Stimulated activated CD8-positive, alpha-beta memory T cell treated with anti-CD3 and anti-CD28 coated beads, Interleukin-12 subunit alpha, Interleukin-12 subunit beta, amount 100 ng/mL, for 24 hours (primary cell): ENCODE measurements around the gene SLC19A1.

Experiments used
- DNase-seq: peaks from one replicate; pipeline ENCODE4 v3.0.0-alpha.2; 2020; ENCODE audit errors: extremely low read depth

Gene SLC19A1

DNA sequence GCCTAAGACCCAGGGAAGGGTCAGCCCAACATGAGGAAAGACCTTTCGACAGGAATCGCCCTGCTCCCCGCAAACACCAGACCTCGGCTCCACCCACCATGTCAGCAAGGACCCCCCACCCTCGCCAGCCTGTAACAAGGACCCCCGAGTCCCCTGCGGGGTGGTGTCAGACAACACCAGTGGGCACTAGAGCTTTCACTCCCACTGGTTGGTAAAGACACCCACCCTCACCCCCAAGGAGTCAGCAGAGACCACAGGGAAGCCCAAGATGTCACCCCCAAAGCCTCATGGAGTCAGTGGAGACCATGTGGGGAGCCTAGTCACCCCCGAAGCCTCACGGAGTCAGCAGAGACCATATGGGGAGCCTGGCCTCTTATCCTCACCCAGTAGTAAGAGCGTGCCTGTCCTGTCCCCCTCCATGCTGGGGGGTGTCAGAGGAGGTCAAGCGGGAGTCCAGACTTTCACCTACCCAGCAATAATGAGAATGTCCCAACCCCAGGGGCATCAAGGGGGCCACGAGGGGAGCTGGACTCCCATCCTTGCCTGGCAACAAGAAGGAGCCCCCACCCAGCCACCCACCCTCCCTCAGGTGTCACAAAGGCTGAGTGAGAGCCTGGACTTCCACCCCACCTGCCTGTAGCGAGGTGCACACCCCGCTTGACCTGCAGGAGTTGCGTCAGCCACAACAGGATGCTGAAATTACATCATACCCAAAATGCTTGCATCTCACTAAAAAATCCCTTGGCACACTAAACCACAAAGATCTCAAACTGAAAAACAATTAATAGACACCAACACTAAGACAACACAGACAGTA, 24.8 kb downstream of the SLC19A1 start:
- DNase-seq = no peak

DNA sequence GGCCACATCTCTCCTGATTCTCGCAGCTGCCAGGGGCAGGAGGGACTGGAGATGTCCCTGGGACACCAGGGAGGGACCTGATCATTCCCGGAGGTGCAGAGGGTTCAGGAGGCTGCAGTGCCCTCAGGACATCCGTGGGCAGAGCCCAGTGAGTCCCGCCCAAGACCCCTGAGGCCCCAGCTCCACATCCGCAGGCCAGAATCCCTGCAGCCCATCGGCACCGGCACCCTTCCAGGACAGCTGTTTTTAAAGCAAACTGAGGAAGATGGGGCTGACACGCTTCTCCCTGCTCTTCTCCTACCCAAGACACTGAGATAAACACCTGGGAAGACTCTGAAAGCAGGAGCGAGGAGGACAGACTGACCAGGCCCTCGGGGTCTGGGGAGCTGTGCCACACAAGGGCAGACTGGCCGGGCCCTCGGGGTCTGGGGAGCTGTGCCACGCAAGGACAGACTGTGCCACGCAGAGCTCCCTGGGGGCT, 25.5 kb downstream of the SLC19A1 start:
- DNase-seq = no peak

DNA sequence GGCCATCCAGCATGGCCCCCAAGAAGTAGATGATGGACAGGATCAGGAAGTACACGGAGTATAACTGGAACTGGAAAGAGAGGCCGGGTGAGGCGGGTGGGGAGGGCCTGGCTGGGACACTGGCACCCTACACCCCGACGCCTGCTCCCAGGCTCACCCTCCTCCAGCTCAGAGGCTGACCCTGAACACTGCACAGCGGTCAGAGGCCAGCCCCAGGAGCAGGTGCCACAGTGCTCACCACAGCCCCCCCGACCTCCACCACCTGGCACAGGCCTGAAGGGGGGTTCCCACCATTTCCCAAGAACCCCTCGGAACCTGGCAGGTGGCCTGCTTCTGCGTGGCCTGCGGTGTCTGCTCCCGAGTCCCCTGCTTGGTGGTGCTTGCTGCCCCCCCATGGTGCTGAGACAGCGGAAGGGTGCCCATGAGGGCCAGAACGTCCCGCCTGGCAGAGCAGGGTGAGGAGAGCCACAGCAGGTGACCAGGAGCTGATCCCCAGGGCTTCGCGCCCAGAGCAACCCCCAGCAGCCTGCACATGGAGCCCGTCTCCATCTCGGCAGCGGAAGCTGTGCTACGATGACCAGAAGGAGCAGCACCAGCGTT, 26.1 kb downstream of the SLC19A1 start:
- no peak for DNase-seq

DNA sequence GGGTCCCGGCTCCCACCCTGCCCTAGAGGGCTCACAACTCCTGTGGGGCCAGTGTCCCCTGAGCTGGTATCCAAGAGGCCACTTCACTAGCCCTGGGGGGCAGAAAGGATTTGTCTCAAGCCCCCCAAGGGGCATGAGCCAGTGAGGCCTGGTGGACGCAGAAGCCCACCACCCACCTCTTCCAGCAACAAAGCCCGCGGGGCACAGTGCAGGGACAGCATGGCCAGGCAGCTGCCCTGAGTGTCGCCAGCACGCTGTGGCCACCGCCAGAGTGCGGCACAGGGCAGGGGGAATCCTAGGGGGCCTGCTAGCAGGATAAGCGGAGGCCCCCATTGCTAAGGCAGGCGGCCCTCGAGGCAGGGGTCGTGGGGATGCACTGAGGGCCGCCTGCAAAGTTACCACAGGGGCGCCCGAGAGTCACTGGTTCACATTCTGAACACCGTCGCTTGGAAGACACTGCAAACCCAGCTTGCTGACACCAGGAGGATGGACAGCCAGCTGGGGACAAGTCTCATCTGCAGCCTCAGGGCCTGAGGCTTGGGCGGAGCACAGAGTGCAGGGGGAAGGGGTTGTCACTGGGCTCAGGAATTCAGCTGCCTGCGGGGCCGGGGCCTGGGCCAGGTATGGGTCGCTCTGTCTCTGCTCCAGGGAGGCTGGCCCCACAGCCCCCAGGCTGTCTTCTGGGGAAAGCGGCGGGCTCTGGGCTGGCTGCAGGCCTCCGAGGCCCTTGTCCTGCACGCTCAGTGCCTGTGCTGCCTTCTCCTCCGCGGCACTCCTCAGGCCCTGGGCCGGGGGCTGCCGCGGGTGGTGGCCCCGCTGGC, 26.8 kb downstream of the SLC19A1 start:
- DNase-seq = no peak

DNA sequence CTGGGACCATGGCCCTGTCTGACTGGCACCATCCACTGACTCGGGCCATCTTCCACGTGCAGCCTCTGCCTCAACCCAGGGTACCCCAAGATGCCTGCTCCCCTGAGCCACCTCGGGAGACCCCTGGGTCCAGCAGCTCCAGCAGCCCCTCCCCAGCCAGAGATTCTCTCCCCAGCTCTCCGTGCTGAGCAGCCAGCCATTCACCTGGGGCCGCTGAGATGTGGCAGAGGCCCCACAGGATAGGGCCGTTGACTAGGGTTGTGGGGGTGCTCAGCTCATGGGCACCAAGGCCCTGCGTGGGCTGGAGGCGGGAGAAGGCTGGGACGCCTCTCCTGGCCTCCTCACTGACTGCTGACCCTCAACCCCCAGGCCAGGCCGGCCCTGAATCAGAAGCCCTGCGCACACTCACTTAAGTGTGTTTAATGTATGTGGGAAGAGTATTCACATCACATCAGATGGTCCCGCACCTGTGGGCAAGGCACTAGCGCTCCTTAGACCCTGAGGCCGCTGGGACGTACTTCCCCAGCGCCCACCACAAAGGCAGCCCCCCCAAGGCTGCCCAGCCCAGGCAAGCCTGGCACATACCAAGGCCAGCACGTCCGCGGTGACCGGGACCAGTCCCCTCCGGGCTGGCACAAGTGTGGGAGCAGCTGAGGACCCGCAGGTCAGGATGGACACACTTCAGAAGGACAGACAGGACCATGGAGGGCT, 27.8 kb downstream of the SLC19A1 start:
- DNase-seq = no peak

DNA sequence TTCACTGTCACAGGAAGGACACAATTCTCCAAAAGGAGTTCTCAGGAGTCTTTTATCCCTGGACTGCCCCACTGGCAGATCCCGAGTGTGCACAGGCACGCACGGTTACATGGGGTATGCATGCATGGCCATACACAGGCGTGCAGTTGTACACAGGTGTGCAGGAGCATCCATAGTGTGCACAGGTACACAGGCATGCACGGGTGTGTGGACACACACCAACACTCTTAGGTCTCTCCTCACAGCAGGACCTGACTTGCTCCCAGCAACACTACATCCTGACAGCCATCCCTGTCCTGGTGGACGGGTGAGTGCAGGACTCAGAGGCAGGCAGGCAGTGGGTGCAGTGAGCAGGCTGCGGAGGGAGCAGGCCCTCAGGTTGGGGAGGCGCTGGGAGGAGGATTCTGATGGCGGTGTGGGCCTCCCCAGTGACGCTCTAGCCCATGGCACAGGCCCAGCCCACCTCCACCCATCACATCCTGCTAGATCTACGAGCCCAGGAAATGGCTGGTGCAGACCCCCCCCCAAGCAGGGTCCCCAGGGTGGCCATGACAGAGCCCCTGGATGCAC, 28.4 kb downstream of the SLC19A1 start:
- no peak for DNase-seq

DNA sequence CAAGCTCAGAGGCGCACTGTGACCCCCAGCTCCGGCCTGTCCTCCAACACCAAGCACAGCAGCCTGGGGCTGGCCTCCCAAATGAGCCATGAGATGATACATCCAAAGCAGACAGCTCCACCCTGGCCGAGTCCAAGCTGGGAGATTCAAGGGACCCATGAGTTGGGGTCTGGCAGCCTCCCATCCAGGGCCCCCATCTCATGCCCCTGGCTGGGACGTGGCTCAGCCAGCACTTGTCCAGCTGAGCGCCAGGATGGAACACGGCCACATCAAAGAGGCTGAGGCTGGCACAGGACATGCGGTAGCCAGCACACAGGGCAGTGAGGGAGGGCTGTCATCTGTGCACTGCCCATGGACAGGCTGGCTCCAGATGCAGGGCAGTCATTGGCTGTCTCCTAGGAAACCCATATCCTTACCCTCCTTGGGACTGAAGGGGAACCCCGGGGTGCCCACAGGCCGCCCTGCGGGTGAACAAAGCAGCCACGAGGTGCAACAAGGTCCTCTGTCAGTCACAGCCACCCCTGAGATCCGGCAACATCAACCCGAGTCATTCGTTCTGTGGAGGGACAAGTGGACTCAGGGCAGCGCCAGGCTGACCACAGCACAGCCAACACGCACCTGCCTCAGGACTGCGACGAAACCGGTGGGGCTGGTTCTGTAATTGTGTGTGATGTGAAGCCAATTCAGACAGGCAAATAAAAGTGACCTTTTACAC, 29.1 kb downstream of the SLC19A1 start:
- DNase-seq = no peak

DNA sequence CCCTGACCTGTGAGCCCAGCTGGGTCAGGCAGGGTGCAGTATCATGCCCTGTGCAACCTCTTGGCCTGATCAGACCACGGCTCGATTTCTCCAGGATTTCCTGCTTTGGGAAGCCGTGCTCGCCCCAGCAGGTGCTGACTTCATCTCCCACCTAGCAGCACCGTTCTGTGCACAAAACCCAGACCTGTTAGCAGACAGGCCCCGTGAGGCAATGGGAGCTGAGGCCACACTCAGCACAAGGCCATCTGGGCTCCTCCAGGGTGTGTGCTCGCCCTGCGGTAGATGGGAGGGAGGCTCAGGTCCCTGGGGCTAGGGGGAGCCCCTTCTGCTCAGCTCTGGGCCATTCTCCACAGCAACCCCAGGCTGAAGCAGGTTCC, 29.6 kb downstream of the SLC19A1 start:
- no peak for DNase-seq

DNA sequence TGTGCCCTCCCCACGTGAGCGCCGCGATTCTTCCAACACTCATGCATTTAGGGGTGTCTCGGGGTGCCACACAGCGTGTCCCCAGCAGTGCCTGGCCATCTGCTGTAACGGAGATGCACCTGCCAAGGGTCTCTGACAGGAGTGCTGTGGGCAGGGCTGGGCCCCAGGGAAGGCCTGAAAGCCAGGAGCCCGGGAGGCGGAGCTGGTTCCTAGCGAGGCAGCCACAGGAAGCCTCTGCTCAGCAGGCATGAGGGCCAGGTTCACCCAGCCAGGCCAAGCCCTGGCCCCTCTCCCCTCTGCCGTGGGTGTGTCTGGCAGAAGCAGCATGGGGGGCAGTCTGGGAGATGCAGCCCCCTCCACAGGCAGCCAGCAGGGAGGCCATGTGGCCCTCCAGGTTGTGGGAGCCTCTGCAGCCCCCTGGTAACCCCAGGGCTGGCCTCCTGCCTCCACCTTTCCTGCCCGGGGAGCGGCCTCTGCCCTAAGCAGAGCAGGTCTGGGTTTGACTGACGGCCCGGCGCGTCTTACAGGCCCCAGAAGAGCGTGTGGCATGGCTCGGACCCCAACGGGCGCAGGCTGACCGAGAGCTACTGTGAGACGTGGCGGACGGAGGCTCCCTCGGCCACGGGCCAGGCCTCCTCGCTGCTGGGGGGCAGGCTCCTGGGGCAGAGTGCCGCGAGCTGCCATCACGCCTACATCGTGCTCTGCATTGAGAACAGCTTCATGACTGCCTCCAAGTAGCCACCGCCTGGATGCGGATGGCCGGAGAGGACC, 30.4 kb downstream of the SLC19A1 start:
- DNase-seq = no peak

DNA sequence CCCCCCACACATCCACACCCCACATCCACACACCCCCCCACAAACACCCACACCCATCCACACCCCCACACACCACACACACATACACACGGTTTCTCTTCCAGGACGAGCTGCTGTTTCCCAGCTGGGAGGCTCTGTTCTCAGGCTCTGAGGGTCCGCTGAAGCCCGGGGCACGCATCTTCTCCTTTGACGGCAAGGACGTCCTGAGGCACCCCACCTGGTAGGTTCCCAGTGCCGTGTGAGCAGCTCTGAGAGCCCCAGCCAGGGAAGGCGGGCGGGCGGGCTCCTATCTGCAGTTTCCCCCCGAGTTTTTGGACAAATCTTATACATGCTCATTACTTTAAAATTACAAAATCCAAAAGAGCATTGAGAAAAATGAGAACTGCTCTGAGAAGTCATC, 31.2 kb downstream of the SLC19A1 start:
- DNase-seq = no peak

DNA sequence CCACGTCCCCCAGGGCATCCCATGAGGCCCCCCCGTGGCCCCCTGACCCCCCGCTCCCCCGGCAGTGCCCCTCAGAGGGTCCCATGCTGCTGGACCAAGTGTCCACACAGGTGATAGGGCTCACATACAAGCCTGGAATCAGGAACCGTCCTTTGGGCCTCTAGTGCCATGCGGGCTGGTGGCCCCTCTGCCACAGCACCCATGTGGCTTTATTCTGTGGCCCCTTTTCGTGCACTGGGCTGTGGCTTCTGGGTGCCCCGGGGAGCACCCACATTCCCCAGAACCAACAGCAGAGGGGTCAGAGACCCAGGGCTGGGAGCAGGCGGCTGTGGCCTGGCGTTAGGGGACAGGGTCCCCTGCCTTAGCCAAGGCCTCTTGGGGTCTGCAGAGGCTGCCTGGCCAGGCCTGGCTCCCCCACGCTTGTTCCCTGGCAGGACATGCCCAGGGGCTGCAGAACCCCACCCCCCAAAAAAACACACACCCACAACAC, 31.7 kb downstream of the SLC19A1 start:
- no peak for DNase-seq

DNA sequence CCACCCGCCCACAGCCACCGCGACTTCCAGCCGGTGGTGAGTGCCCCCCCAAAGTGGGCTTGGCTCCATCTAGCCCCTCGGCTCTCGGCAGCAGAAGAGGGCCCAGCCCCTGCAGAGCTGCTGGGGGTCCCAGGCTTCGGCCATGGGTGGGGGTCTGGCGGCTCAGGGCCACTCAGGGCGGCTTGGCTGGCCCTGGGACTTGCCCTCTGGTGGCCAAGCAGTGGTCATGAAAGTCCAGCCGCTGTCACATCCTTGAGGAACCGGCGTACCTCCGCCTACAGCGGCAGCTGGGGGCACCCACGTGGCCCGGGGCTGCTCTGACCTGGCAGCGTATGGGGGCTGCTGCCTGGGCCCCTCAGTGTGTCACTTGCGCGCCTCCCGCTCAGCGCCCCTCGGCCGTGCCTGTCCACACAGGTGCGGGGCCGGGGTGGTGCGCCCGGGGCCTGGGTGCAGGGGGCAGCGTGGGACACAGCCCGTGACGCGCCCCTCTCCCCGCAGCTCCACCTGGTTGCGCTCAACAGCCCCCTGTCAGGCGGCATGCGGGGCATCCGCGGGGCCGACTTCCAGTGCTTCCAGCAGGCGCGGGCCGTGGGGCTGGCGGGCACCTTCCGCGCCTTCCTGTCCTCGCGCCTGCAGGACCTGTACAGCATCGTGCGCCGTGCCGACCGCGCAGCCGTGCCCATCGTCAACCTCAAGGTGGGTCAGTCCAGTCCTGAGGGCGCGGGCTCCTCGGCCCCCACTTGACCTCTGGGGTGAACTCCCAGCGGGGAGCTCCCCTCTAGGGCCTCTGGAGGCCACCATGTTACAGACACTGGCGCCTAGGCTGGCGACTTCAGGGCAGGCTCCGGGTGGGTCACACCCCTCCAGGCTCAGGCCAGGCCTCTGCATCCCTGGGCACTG, 32.4 kb downstream of the SLC19A1 start:
- no peak for DNase-seq

DNA sequence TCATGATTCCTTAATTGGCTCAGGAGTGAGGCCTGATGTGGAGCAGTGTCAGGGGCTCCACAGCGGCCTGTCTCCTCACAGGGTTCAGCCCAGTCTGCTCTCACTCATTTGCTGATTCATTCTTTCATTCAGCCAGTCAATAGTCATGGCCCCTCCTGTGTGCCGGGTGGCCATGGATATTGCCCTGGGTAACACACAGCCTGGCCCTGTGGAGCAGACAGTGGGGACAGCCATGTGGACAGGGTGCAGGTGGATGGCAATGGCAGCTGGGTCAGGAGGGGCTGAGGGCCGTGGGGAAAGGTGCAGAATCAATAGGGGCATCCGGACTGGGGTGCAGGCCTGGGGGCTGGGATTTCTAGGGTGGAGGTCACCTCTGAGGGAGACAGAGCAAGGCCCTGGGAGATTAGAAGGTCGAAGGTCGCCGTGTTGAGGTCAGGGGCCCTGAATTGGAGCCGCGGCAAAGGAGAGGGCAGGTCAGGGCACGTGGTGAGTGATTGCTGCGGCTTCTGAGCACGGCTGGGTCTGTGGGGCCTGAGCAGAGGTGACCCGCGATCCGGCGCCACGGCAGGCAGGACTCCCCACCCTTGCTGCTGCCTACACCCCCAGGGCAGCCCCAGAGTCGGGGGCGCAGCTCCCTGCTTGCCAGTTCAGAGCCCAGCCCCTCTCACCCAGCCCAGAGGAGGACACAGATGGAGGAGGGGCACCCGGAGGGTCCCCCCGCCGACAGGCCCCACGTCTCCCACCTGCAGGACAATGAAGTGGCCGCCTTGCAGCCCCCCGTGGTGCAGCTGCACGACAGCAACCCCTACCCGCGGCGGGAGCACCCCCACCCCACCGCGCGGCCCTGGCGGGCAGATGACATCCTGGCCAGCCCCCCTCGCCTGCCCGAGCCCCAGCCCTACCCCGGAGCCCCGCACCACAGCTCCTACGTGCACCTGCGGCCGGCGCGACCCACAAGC, 33.4 kb downstream of the SLC19A1 start:
- DNase-seq = no peak

DNA sequence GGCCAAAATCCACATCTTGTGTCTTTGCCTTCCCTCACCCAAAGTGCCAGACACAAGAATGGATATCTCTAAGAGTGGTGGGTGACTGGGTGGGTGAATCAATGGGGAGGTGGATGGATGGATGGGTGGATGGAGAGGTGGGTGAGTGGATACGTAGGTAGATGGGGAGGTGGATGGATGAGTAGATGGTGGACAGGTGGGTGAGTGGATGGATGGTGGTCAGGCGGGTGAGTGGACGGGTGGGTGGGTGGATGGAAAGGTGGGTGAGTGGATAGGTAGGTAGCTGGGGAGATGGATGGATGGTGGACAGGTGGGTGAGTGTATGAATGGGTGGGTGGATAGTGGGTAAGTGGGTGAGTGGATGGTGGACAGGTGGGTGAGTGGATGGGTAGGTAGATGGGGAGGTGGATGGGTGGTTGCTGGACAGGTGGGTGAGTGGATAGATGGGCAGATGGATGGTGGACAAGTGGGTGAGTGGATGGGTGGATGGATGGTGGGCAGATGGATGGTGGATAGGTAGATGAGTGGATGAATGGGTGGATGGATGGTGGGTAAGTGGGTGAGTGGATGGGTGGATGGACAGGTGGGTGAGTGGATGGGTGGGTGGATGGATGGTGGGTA, 34.2 kb downstream of the SLC19A1 start:
- DNase-seq = no peak

DNA sequence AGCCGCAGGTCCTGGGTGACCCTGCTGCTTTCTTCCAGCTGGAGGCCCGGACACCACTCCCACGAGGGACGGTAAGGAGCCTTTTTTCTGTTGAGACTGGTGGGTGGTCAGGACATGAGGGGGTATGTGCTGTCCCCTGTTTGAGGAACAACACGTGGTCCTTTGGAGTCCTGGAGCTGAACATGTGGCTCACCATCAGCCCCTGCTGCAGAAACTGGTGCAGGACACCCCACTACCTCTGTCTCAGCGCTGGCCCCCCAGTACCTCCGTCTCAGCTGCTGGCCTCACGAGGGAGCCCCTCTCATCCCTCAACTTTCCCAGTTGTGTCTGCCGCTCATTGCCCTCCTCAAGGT, 34.7 kb downstream of the SLC19A1 start:
- DNase-seq = no peak

DNA sequence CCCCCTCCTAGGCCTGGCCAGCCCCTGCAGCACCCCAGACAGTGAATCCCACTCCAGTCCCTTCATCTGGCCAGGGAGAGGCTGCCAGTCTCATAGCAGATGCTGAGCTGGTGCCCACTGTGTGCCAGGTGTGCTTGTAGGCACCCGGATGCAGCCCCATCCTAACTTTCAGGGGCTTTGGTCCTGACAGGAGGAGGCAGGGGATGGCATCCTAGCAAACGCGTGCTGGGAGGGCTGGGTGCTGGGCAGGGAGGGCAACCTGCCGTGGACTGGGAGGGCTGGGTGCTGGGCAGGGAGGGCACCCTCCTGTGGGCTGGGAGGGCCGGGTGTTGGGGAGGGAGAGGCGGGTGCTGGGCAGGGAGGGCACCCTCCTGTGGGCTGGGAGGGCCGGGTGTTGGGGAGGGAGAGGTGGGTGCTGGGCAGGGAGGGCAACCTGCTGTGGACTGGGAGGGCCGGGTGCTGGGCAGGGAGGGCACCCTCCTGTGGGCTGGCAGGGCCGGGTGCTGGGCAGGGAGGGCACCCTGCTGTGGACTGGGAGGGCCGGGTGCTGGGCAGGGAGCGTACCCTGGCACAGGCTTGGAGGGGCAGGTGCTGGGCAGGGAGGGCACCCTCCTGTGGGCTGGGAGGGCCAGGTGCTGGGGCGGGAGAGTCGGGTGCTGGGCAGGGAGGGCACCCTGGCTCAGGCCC, 35.3 kb downstream of the SLC19A1 start:
- DNase-seq = no peak
